Hindlimb muscle (tissue), 1 donor: ENCODE results near the gene RNGTT. TPM values are rescaled to one million over a fixed set of nuclear protein-coding genes. Genes with fewer than 3 reads are reported as not detected.

ENCODE experiments used
- DNase-seq: peaks from one replicate; pipeline ENCODE4 v3.0.0-alpha.2; 2013
- polyA plus RNA-seq: library from polyadenylated mRNA; unstranded; fragments of 120-200 nt; gene quantifications from one replicate; pipeline ENCODE4 v1.2.1, GENCODE V29; 2013; ENCODE audit not compliant: insufficient read length

The RNGTT gene
- polyA plus RNA-seq, 1 donor = 10.5 TPM

DNA sequence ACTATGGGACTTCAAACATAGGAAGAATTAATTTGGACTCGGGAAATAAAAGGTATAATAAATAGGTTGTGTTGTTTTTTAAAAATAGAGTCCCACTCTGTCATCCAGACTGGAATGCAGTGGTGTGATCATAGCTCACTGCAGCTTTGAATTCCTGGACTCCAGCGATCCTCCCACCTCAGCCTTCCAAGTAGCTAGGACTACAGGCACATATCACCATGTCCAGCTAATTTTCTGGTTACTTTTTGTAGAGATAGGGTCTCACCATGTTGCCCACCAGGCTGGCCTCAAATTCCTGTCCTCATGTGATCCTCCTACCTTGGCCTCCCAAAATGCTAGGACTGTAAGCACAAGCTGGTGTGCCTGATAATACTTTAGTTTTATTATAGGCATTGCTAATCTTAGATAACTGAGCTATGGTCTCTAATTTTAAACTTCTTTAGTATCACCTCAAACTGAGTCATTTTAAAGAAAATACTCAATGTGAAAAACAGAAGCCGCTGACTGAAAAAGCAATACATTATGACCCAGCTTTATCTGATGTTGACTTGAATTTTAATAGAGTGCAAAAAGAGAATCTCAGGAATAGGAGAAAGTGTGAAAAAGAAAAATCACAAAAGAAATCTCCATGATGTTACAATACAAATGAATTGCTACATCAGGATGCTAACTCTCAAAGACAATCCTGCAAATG, 251.0 kb downstream of the RNGTT start:
- DNase-seq = no peak

- DNase-seq = no peak
Observed at GRCh38 chr6:88709819-88710246, 253.6 kb downstream of the RNGTT start.

GRCh38 chr6:88708197-88708744, 255.1 kb downstream of the RNGTT start:
- DNase-seq = no peak

DNA sequence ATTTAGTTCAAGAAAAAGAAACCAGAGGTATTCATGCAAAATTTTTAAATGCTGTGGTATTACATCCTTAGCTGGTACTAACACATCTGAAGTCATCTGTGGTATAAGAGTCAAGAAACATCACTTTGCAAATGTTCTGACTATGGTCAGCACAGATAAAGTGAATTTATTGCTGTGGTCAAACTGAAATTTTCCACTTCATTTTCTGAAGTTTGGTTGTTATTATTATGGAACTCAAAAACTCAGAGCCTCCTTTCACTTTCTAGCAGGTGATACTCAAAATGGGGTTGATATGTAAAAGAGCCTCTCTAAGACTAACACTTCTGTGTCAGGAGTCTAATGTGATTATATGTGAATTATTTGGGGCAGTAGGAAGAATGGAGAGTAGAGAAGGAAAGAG, 257.8 kb downstream of the RNGTT start:
- DNase-seq = no peak

DNA sequence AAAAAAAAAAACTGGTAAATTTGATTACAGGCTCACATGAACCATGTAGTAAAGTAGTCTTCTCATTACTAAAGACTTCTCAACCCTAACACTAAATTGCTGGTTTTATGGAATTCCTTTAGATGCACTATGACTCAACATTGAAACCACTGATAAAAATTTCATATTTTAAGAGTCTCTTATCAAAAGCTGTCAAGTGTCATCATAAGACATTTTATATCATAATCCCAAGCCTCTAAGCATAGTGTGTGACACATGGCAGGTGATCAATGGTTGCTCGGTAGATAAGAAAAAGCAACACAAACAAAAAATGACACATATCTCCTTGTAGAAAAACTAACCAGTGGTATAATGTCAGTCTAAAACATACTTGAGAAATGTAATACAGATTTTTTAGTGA, 258.4 kb downstream of the RNGTT start:
- DNase-seq = no peak

DNA sequence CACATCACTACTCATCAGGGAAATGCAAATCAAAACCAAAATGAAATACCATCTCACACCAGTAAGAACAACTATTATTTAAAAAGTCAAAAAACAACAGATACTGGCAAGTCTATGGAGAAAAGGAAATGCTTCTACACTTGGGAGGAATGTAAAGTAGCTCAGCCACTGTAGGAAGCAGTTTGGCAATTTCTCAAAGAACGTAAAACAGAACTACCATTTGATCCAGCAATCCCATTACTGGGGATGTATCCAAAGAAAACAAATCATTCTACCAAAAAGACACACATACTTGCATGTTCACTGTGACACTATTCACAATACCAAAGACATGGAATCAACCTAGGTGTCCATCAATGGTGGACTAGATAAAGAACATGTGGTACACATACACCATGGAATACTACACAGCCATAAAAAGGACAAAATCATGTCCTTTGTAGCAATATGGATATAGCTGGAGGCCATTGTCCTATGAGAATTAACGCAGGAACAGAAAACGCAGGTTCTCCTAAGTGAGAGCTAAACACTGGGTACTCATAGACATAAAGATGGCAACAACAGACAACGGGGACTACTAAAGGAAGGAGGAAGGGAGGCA, 260.4 kb downstream of the RNGTT start:
- DNase-seq = no peak

DNA sequence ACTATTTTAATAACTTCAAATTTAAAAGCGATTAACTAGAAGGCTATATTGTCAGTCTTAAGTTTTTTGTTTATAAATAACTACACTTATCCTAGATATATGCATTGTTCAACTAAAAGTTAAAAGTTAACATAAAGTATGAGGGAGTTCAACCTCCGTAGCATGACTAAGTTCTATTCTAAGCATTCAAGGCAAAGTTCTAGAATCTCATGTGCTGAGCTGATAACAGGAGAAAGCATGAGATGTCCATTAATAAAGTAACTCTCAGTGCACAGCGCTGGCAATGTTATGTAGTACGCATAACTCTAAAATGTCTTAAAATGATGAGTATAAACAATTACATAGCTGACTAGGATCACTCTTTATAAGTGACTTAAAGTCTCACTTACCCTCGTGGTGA, 264.8 kb downstream of the RNGTT start:
- DNase-seq = no peak

- no peak for DNase-seq
Observed at GRCh38 chr6:88695937-88696336, 267.5 kb downstream of the RNGTT start.

DNA sequence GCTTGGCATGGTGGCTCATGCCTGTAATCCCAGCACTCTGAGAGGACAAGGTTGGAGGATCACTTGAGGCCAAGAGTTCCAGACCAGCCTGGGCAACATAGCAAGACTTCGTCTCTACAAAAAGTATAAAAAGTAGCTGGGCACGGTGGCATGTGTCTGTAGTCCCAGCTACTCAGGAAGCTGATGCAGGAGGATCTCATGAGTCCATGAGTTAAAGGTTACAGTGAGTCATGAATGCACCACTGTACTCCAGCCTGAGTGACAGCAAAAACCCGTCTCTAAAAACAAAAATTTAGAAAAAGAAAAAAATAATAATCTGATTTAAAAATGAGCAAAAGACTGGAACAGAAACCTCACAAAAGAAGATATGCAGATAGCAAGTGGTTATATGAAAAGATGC, 279.7 kb downstream of the RNGTT start:
- no peak for DNase-seq

GRCh38 chr6:88680654-88681053, 282.8 kb downstream of the RNGTT start:
- no peak for DNase-seq

GRCh38 chr6:88679841-88680240, 283.6 kb downstream of the RNGTT start:
- DNase-seq = no peak

DNA sequence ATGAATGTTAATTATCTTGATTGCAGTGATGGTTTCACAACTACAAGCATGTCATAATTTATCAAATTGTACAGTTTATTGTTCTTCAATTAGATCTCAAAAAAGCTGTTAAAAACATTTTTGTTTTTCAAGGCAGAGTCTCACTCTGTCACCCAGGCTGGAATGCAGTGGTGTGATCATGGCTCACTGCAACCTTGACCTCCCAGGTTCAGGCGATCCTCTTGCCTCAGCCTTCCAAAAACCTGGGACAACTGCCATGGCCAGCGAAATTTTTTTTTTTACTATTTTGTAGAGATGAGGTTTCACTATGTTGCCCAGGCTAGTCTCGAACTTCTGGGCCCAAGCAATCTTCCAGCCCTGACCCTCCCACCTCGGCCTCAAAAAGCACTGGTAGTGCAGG, 286.1 kb downstream of the RNGTT start:
- no peak for DNase-seq

DNA sequence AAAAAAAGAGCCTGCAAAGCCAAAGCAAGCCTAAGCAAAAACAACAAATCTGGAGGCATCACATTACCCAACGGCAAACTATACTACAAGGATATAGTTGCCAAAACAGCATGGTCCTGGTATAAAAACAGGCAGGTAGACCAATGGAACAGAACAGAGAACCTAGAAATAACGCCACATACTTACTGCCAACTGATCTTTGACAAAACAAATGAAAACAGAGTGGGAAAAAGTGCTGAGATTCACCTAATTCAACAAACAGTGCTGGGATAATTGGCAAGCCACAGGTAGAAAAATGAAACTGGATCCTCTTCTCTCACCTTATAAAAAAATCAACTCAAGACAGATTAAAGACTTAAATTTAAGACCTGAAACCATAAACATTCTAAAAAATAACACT, 291.8 kb downstream of the RNGTT start:
- no peak for DNase-seq

GRCh38 chr6:88670369-88670768, 293.0 kb downstream of the RNGTT start:
- DNase-seq = no peak

GRCh38 chr6:88669475-88669874, 293.9 kb downstream of the RNGTT start:
- DNase-seq = no peak

- no peak for DNase-seq
Observed at GRCh38 chr6:88666901-88667300, 296.5 kb downstream of the RNGTT start.

DNA sequence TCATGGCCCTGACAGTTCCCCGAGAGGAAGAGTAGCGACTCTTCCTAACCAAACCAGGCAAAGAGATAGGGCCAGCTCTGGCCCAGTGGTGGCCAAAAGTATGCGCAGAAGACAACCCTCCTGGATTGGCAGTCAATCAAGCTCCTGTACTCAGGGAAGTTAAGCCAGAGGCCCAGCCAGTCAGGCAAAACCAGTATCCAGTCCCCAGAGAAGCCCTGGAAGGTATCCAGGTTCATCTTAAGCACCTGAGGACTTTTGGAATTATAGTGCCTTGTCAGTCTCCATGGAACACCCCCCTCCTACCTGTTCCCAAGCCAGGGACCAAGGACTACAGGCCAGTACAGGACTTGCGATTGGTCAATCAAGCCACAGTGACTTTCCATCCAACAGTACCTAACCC, 298.3 kb downstream of the RNGTT start:
- DNase-seq = no peak

- no peak for DNase-seq
Observed at GRCh38 chr6:88663801-88664200, 299.6 kb downstream of the RNGTT start.

DNA sequence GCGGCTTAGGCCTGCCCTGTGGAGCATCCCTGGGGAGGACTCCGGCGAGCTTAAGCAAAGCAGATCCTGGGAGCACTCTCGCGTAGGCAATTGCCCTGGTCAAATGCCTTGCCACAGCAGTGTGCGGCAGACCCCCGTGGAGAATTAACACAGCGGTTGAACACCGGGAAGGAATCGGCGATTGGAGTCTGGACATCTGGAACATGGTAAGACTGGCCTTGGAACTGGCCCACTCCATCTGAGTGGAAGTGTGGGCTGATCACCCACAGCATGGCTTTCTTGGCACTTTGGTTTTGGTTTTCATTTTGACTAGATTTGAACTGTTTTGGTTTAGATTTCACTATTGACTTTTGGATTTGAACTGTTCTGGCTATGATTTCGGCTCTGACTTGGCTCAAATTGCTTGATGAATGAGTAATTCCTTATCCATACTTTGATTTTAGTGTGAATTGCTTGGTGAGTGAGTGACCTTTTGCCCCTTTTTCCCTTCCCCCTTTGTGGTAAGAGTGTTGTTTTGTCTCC, 300.7 kb downstream of the RNGTT start:
- DNase-seq = no peak

DNA sequence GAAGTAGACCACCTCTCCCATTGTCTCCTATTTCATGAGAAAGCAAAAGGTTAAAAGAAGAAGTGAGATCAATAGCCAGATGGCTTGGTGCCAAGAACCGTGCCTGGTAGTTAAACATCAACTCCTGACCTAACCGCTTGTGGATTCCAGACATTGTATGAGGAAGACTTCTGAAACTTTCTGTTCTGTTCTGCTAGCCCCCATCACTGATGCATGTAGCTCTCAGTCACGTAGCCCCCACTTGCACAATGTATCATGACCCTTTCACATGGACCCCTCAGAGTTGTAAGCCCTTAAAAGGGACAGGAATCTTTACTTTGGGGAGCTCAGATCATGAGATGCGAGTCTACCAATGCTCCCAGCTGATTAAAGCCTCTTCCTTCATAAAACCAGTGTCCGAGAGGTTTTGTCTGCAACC, 301.2 kb downstream of the RNGTT start:
- DNase-seq = no peak

DNA sequence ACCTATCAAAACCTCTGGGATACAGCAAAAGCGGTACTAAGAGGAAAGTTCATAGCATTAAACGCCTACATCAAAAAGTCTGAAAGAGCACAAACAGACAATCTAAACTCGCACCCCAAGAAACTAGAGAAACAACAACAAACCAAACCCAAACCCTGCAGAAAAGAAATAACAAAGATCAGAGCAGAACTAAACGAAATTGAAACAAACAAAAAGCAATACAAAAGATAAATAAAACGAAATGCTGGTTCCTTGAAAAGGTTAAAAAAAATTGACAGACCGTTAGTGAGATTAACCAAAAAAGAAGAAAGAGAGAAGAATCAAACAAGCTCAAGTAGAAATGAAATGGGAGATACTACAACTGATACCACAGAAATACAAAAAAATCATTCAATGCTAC, 302.3 kb downstream of the RNGTT start:
- DNase-seq = no peak

DNA sequence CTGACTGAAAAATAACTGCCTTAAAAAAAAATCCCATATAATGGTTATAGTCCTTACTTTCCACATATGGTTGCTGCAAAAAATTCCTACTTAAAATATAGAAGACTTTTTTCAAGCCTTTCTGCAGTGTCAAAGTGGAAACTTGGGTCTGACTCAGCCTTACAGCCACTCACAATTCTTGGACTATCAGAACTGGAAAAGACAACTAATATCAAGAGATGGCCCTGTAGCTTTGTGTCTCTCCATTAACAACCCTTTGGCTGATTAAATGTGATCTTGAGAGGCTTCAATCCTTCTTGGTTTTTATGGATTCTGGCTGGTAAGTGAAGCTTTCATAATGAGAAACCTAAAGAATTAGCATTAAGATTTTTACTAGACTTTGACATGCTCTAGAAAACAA, 307.8 kb downstream of the RNGTT start:
- no peak for DNase-seq

- no peak for DNase-seq
Observed at GRCh38 chr6:88653936-88654335, 309.5 kb downstream of the RNGTT start.

DNA sequence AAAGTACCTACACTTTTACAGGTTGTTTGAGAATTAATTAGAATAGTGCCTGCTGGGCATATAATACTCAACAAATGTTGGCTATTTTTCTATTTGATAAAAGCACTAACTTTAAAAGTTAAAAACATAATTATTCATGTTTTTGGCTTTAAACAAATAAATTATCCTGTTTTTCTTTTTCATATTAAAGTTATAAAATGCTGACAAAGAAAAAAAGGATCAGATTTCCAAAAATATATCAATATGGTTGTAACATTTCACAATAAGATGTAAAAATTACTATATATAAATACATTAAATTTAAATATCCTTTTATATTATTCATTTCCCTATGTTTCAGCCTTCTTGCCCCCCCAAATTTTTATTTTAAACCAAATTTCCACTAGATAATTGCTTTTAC, 312.0 kb downstream of the RNGTT start:
- no peak for DNase-seq
